MM.1S (cell line): ENCODE results near the gene TBC1D2.

Source experiments
- CTCF ChIP-seq: fragments of 300-600 bp; sonication (generic); IDR thresholded peaks from 2 replicates; pipeline ENCODE4 v1.5.1; 2016; ENCODE audit warnings: antibody characterized with exemption, low read length, mixed read lengths
- EZH2 ChIP-seq: fragments of 300-600 bp; sonication (generic); optimal IDR thresholded peaks from 2 replicates; pipeline ENCODE3; 2017; ENCODE audit warnings: low read depth, mild to moderate bottlenecking, antibody characterized with exemption, low read length, mixed read lengths
- EZH2phosphoT487 ChIP-seq: fragments of 300-600 bp; sonication (generic); IDR thresholded peaks from 2 replicates; pipeline ENCODE4 v1.6.1; 2018; ENCODE audit warnings: antibody characterized with exemption, low read length

DNA sequence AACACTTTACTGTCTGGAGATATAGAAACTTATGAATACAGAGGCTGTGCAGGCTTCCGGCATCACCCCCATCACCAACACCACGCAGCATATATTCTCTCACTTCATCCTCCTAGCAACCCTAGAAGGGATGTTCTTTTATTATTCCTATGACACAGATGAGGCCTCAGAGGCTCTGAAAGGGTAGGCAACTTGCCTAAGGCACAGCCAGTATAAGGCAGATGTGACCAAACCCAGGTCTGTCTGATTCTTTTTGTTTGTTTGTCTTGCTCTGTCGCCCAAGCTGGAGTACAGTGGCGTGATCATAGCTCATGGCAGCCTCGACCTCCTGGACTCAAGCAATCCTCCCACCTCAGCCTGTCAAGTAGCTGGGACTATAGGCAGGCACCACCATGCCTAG is 40.2 kb downstream of the TBC1D2 start:
- TF ChIP-seq CTCF: no peak
- TF ChIP-seq EZH2: no peak
- no peak for TF ChIP-seq EZH2phosphoT487
